DMS53 treated with DMSO at 0.1 percent for 48 hours (cell line): ENCODE data around the gene FAM83C.
A peak's percentile ranks its signal among the peaks of the same experiment; 100 is the strongest.

Experiments used
- DNase-seq: peaks from one replicate; lab custom pipeline; 2025; ENCODE audit not compliant: unreplicated experiment; lab: John Stamatoyannopoulos, UW

The FAM83C gene

DNA sequence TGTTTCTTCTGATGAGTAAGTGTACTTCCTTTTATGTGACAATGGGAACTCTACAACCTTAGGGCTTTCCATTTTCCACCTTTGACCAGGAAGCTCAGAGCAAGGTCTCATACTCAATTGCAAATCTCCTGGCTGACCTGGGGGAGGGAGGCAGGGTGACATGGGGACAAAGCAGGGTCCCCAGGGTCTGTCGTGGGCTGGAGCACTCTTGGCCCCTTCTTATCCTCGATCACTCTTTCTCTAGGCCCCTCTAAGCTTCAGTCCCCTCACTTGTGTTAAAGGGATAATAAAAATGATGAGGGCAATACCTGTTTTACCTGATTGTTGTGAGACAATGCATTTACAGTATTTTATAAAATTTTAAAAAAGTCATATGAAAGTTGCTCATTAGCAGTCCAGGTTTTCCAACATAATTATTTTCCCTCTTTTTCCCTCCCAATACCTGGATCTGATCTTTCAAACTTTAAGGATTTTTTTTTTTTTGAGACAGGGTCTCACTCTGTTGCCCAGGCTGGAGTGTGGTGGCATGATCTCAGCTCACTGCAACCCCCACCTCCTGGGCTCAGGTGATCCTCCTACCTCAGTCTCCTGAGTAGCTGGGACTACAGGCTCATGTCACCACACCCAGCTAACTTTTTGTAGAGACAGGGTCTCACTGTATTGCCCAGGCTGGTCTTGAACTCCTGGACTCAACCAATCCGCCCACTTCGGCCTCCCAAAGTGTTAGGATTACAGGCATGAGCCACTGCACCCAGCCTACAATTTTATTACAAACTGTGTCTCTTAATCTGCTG lies 8.4 kb upstream of the FAM83C start:
- no peak for DNase-seq

GRCh38 chr20:35299780-35300179 lies 7.6 kb upstream of the FAM83C start:
- DNase-seq, result no peak

DNA sequence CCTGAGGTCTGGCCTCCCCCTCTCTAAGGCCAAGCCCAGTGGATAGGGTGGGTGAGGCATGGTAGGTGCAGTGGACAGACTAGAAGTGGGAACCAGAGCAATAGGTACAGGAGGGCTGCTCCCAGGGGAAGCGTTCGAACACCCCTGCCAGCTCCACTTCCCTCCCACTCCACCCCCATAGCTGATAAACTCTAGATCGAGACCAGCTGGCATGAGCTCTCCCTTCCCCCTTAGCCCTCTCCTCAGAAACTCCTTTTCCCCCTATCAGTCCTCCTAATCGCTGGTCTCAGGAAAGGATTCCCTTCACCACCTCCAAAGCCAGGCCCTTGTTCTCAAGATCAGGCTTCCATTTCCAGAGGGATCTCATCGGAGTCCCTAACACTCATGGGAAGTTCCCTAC lies 6.0 kb upstream of the FAM83C start:
- no peak for DNase-seq

DNA sequence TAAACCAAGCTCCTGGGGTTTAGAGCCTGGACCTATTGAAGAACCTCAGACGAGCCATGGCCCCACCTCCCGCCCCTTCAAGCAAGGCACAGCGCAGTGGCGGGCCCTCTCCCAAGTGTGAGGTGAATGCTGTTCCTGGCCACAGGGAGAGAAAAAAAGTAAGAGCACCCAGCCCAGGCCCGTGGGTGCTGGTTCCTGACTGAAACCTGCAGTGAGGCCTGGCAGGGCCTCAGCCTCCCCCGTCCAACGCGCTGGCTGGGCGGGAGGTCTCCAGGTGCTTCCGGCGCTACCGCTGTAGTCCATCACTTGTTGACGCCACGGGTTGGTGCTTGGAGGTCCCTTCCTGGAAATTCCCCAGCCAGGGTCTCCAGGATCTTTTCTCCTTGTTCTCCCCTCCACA lies 5.5 kb upstream of the FAM83C start:
- DNase-seq, result no peak

- no peak for DNase-seq
Observed at GRCh38 chr20:35297155-35297554, 4.9 kb upstream of the FAM83C start.

- no peak for DNase-seq
Observed at GRCh38 chr20:35296101-35296554, 3.9 kb upstream of the FAM83C start.

- DNase-seq, result no peak
Observed at GRCh38 chr20:35295674-35296073, 3.4 kb upstream of the FAM83C start.

GRCh38 chr20:35295058-35295457 lies 2.8 kb upstream of the FAM83C start:
- no peak for DNase-seq

DNA sequence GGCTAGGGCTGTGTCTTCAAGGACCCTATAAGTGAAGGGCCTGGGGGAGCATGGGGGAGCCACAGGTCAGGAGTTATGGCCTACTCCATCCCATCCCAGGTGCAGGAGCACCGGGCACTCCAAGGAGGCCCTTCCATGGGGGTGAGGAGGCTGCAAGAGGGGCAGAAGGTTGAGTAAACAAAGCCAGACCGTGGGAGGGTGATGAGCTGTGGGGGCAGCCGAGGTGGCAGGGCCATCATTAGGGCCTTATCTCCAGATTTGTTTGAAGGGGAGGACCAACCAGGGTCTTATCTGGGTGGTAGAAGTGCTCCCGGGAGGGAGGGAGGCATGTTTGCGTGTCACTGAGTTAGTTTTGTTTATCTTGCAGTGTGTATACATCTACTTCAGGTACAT lies 2.1 kb upstream of the FAM83C start:
- no peak for DNase-seq

GRCh38 chr20:35293303-35294292 lies 1.4 kb upstream of the FAM83C start:
- no peak for DNase-seq

GRCh38 chr20:35292504-35293285 lies 470 bp upstream of the FAM83C start:
- DNase-seq, result no peak

DNA sequence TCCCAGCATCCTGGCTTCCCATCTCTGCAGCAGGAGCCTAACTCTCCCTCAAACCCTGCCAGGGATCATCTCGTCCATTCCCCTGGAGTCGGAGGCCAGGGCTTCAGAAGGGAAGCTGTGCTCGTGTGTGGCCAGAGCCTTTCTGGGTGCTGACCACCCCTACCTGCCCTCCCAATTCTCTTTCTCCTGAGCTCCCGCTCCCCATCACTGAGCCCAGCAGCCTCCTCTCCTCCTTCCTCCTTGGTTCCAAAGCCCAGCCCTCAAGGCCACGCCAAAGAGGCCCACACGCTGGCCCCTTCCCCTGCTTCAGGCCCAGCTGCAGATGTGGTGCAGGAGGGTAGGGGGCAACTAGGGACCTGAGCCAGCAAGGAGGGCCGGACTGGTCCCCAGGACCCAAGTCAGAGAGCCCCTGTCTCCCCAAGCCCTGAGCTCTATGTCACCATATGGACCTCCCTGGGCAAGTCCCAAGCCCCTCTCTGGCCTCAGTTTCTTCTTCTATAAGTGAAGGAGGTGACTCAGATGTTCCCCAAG lies 1.3 kb downstream of the FAM83C start:
- no peak for DNase-seq

- no peak for DNase-seq
Observed at GRCh38 chr20:35290186-35290886, 1.9 kb downstream of the FAM83C start.

- no peak for DNase-seq
Observed at GRCh38 chr20:35288325-35289060, 3.7 kb downstream of the FAM83C start.

- DNase-seq, result no peak
Observed at GRCh38 chr20:35287509-35288324, 4.5 kb downstream of the FAM83C start.

- no peak for DNase-seq
Observed at GRCh38 chr20:35286899-35287508, 5.2 kb downstream of the FAM83C start.

GRCh38 chr20:35286077-35286898 lies 5.9 kb downstream of the FAM83C start:
- peak; percentile 37 for DNase-seq

GRCh38 chr20:35285806-35286076 lies 6.5 kb downstream of the FAM83C start:
- peak; percentile 35 for DNase-seq
